Hair follicular keratinocyte (primary cell): Measurements from ENCODE around the gene ITPKA. TPM values are rescaled to one million over a fixed set of nuclear protein-coding genes. Genes with fewer than 3 reads are reported as not detected.

ENCODE experiments used
- total RNA-seq: library from RNA; depleted of rRNA; stranded (reverse); fragments of >200 nt; gene quantifications from 2 replicates; pipeline ENCODE4 v1.2.3, GENCODE V29; 2015

The ITPKA gene
- total RNA-seq, result 0.62 and 1.8 TPM in 2 replicates

DNA sequence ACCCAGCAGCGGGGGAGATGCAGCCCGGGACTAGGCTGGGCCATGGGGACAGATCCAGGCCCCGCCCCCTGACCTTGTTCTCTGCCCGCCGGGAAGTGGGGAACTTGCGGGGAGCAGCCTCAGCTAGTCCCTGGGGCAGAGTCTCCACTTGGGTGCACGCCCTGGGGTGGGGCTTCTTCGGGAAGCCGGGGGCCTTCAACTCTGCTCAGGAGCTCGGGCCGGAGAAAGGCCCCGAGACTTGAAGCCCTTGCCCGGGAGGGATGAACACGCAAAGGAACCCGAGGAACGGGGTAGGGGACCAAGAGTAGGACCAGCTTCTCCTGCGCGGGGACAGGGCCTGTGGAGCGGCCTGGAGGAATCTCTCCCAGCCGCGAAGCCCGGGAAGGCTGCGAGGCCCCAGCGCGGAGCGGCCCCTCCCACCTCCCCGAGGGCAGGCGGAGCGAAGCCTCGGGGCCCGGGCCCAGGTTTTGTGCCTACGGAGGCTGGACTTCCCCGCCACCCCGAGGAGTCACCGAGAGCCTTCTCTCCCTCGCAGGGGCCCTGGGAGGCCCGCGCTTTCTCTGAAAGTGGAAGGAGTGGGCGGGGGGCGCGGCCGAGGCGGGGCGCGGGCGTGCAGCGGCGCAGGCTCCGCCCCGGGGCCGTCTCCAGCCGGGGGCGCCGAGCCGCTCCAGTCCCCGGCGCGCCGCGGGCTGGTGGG lies at the start of gene ITPKA:
Gene ITPKA (plus strand): TSS at position 670 of the 697 bp plus-strand sequence. CDS start 54 bp downstream, outside the sequence.

DNA sequence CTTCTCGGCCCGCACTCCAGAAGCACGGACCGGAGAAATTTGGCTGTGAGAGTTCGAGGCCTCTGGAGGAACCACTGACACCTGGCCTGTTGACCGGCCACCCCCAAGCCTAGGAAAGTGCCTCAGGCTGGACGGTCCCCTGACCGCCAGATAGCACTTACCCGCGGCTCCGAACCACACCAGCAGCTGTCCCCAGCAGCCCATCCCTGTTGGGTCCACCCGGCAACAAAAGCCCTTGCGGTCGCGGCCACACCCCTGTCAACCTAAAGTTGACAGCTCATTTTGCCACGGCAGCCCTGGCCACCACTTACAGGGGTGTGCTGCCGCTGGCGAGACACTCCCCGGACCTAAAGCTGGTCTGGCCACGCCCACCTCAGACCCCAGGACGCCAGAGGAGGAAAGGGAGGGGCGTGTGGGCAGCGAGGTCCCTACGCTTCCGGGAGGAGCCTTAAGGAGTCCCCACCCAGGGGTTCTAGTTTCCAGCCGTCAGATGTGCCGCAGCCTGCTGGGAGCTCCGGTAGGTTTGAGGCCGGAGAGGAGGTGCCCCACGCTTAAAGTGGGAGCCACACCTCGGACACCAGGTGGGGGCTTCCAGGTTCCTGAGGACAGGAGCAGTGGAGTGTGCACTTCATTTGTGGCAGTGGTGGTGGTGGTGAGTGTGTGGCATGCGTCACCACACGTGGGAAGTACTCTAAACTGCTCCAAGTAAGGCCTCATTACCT lies 20.0 kb downstream of the ITPKA start, which contains the start of gene LTK:
Gene LTK (minus strand): TSS at position 322 of the 722 bp plus-strand sequence. CDS start 118 bp downstream, at position 204.

Other genes starting within 250 kb of the ITPKA start
- gene OIP5, start 161.3 kb upstream of the ITPKA start, total RNA-seq, result 7.6 and 22.3 TPM in 2 replicates
- gene NUSAP1, start 161.0 kb upstream of the ITPKA start, total RNA-seq, result 31.2 and 75.4 TPM in 2 replicates
- gene NDUFAF1, start 91.4 kb upstream of the ITPKA start, total RNA-seq, result 27.2 and 37.6 TPM in 2 replicates
- gene RTF1, start 76.8 kb upstream of the ITPKA start, total RNA-seq, result 13.9 and 22.6 TPM in 2 replicates
- gene LTK, start 20.0 kb downstream of the ITPKA start, total RNA-seq, result not detected in 2 replicates
- 32.5 and 43.3 TPM in 2 replicates for gene RPAP1, start 50.4 kb downstream of the ITPKA start, total RNA-seq
- gene TYRO3, start 65.3 kb downstream of the ITPKA start, total RNA-seq, result 3.7 and 4.6 TPM in 2 replicates
- 7.6 and 9.9 TPM in 2 replicates for gene MGA, start 166.5 kb downstream of the ITPKA start, total RNA-seq